Measurements from ENCODE around the gene SNX15. TPM values are rescaled to one million over a fixed set of nuclear protein-coding genes. Genes with fewer than 3 reads are reported as not detected.

SNX15 gene
- total RNA-seq, 1 donor from 2014 or later = 24.1 TPM

DNA sequence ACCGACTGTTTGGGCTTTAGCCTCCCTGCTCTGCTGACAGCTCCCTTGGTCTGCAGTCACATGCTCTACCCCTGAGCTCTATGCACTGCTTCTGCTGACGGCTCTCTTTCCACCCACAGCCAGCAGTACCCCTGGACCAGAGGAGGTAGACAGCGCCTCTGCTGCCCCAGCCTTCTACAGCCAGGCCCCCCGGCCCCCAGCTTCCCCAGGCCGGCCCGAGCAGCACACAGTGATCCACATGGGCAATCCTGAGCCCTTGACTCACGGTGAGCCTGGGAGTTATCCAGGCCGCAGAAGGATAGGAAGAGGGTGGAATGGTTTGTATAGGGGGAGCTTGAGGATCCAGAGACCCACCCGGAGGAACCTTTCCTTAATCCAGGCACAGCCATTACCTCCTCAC is 59.6 kb downstream of the SNX15 start:
- peaks cover 18% of the 10 kb centered on the region for H3K4me1 ChIP-seq
- no peak overlapping the region for H3K27ac ChIP-seq
- peaks cover 0 to 17% of the 10 kb centered on the region in 2 donors for H3K36me3 ChIP-seq
- H3K27me3 ChIP-seq = no peaks in the 10 kb centered on the region
- no peak for DNase-seq (ENCODE audit: extremely low spot score in 2 of 2)
- no peak overlapping the region for H3K4me3 ChIP-seq
- intact Hi-C loops (cut with DNase I) = no loop called here
- H3K9me3 ChIP-seq = no peaks in the 10 kb centered on the region
- TF ChIP-seq POLR2AphosphoS5 (IDR thresholded peaks at IDR 0.05; ENCODE audit: insufficient read depth in 1 of 2, low read depth in 1 of 2) = no peak
- TF ChIP-seq POLR2A (IDR thresholded peaks at IDR 0.05) = no peak
- no peak for TF ChIP-seq CTCF (IDR thresholded peaks at IDR 0.05)

GRCh38 chr11:65087216-65087615 is 60.0 kb downstream of the SNX15 start:
- DNase-seq (ENCODE audit: extremely low spot score in 2 of 2) = no peak
- H3K36me3 ChIP-seq = peaks cover 0 to 17% of the 10 kb centered on the region in 2 donors

GRCh38 chr11:65087827-65088226 is 60.6 kb downstream of the SNX15 start:
- Histone ChIP-seq H3K27ac (no peak overlapping the region), H3K4me1 (peaks cover 18% of the 10 kb centered on the region), H3K36me3 (peaks cover 0 to 17% of the 10 kb centered on the region in 2 donors), H3K4me3 (no peak overlapping the region), H3K27me3 (no peaks in the 10 kb centered on the region), H3K9me3 (no peaks in the 10 kb centered on the region)
- intact Hi-C loops (cut with DNase I) = no loop called here
- TF ChIP-seq CTCF (IDR thresholded peaks at IDR 0.05) (no peak), POLR2AphosphoS5 (IDR thresholded peaks at IDR 0.05; ENCODE audit: insufficient read depth in 1 of 2, low read depth in 1 of 2) (no peak), POLR2A (IDR thresholded peaks at IDR 0.05) (no peak)
- DNase-seq (ENCODE audit: extremely low spot score in 2 of 2) = no peak

More at GRCh38 chr11:65087216-65087615, 60.0 kb downstream of the SNX15 start:
- H3K4me3 ChIP-seq = no peak overlapping the region
- intact Hi-C loops (cut with DNase I) = no loop called here
- TF ChIP-seq POLR2AphosphoS5 (IDR thresholded peaks at IDR 0.05; ENCODE audit: insufficient read depth in 1 of 2, low read depth in 1 of 2) (no peak), CTCF (IDR thresholded peaks at IDR 0.05) (no peak), POLR2A (IDR thresholded peaks at IDR 0.05) (no peak)
- H3K9me3 ChIP-seq = no peaks in the 10 kb centered on the region
- H3K27me3 ChIP-seq = no peaks in the 10 kb centered on the region
- peaks cover 18% of the 10 kb centered on the region for H3K4me1 ChIP-seq
- no peak overlapping the region for H3K27ac ChIP-seq

- peaks cover 10% of the 10 kb centered on the region for H3K4me1 ChIP-seq
- TF ChIP-seq POLR2A (IDR thresholded peaks at IDR 0.05) = no peak
- no peak for TF ChIP-seq POLR2AphosphoS5 (IDR thresholded peaks at IDR 0.05; ENCODE audit: insufficient read depth in 1 of 2, low read depth in 1 of 2)
- TF ChIP-seq CTCF (IDR thresholded peaks at IDR 0.05) = no peak
- no peak overlapping the region for H3K27ac ChIP-seq
- intact Hi-C loops (cut with DNase I) = no loop called here
- no peak for DNase-seq (ENCODE audit: extremely low spot score in 2 of 2)
- H3K4me3 ChIP-seq = no peak overlapping the region
- H3K36me3 ChIP-seq = peaks cover 0 to 17% of the 10 kb centered on the region in 2 donors
- no peaks in the 10 kb centered on the region for H3K27me3 ChIP-seq
- H3K9me3 ChIP-seq = no peaks in the 10 kb centered on the region
These were observed 62.4 kb downstream of the SNX15 start for GRCh38 chr11:65089621-65090020.

Small RNA genes within 50 kb of the gene (microRNA-seq; reads per million reads assigned to microRNA genes)
- not detected for gene MIR6879 (ENCODE audit: borderline number of aligned reads, borderline replicate concordance)

Small RNA genes within 50 kb of the gene (small RNA-seq; reads per million reads assigned to genes)
- gene MIR6879 (not detected), gene SNX15 (not detected)

Other genes with a start within 250 kb of the SNX15 start
- gene SF1, start 248.9 kb upstream of the SNX15 start, total RNA-seq = 278 TPM
- gene MAP4K2, start 224.2 kb upstream of the SNX15 start, total RNA-seq = 20.6 TPM
- gene MEN1, start 216.9 kb upstream of the SNX15 start, total RNA-seq = 27.0 TPM
- gene CDC42BPG, start 182.8 kb upstream of the SNX15 start, total RNA-seq = 13.0 TPM
- 61.6 TPM for gene EHD1, start 148.8 kb upstream of the SNX15 start, total RNA-seq
- 27.0 TPM for gene ATG2A, start 110.2 kb upstream of the SNX15 start, total RNA-seq
- 16.9 TPM for gene PPP2R5B, start 102.8 kb upstream of the SNX15 start, total RNA-seq
- not detected for gene GPHA2, start 91.5 kb upstream of the SNX15 start, total RNA-seq
- not detected for gene MAJIN, start 55.3 kb upstream of the SNX15 start, total RNA-seq
- not detected for gene BATF2, start 30.5 kb upstream of the SNX15 start, total RNA-seq
- 112 TPM for gene ARL2, start 13.3 kb upstream of the SNX15 start, total RNA-seq
- 11.8 TPM for gene SAC3D1, start 13.8 kb downstream of the SNX15 start, total RNA-seq
- gene NAALADL1, start 31.1 kb downstream of the SNX15 start, total RNA-seq = 30.7 TPM
- 3.7 TPM for gene CDCA5, start 56.6 kb downstream of the SNX15 start, total RNA-seq
- gene ZFPL1, start 56.8 kb downstream of the SNX15 start, total RNA-seq = 50.8 TPM
- gene VPS51, start 68.8 kb downstream of the SNX15 start, total RNA-seq = 191 TPM
- 37.6 TPM for gene TM7SF2, start 84.4 kb downstream of the SNX15 start, total RNA-seq
- 15.7 TPM for gene ZNHIT2, start 90.3 kb downstream of the SNX15 start, total RNA-seq
- gene FAU, start 94.7 kb downstream of the SNX15 start, total RNA-seq = 1,228 TPM
- 43.5 TPM for gene MRPL49, start 94.9 kb downstream of the SNX15 start, total RNA-seq
- gene SYVN1, start 107.1 kb downstream of the SNX15 start, total RNA-seq = 42.5 TPM
- not detected for gene SPDYC, start 142.8 kb downstream of the SNX15 start, total RNA-seq
- 302 TPM for gene CAPN1, start 154.5 kb downstream of the SNX15 start, total RNA-seq
- 9.6 TPM for gene POLA2, start 234.5 kb downstream of the SNX15 start, total RNA-seq